OCI-LY7 (cell line): ENCODE measurements around the gene PPP3CB. TPM values are rescaled to one million over a fixed set of nuclear protein-coding genes. Genes with fewer than 3 reads are reported as not detected.
A peak's percentile ranks its signal among the peaks of the same experiment; 100 is the strongest.

Experiments
- BruUV-seq: library from RNA; stranded (reverse); fragments of 400-500 nt; replicated peaks from 2 replicates; lab custom pipeline; 2021; lab: Mats Ljungman, UMichigan
- CTCF ChIA-PET: fragments of 300-600 bp; sonication (Branson Sonifier 250); formaldehyde crosslinking; loops from one replicate; lab custom pipeline; 2022; ENCODE audit warnings: antibody characterized with exemption; ENCODE audit not compliant: unreplicated experiment; lab: Charles Lee
- POLR2A ChIA-PET: fragments of 300-600 bp; sonication (Branson Sonifier 250); formaldehyde crosslinking; loops from one replicate; lab custom pipeline; 2022; ENCODE audit warnings: antibody characterized with exemption; lab: Charles Lee
- DNase-seq: peaks from one replicate; pipeline ENCODE4 v3.0.0-alpha.2; 2015; ENCODE audit warnings: low spot score
- H2AFZ ChIP-seq: fragments of 200-600 bp; sonication (generic), shearing (Covaris generic); 2 replicates; pipeline ENCODE4 v1.6.1; 2014; ENCODE audit warnings: mild to moderate bottlenecking, antibody characterized with exemption, low read length, moderate library complexity
- H3K27ac ChIP-seq: fragments of 200-600 bp; sonication (generic); 2 replicates; pipeline ENCODE4 v1.5.1; 2014; ENCODE audit warnings: mixed run types, low read depth, mild to moderate bottlenecking, moderate library complexity, low read length, inconsistent platforms; ENCODE audit not compliant: poor library complexity, severe bottlenecking
- H3K36me3 ChIP-seq: fragments of 200-600 bp; sonication (generic); 2 replicates; pipeline ENCODE4 v1.6.1; 2014; ENCODE audit warnings: mild to moderate bottlenecking, antibody characterized with exemption, low read length, moderate library complexity, mixed read lengths; ENCODE audit not compliant: insufficient read depth
- H3K4me1 ChIP-seq: fragments of 200-600 bp; sonication (generic); 2 replicates; pipeline ENCODE4 v1.5.1; 2014; ENCODE audit warnings: mild to moderate bottlenecking, low read length; ENCODE audit not compliant: insufficient read depth, poor library complexity, severe bottlenecking
- H3K4me2 ChIP-seq: fragments of 200-600 bp; sonication (generic); 2 replicates; pipeline ENCODE4 v1.6.1; 2014; ENCODE audit warnings: mild to moderate bottlenecking, low read length
- H3K4me3 ChIP-seq: fragments of 200-600 bp; sonication (generic); 2 replicates; pipeline ENCODE4 v1.5.1; 2014; ENCODE audit warnings: mild to moderate bottlenecking, low read depth, low read length; ENCODE audit not compliant: poor library complexity, severe bottlenecking
- H3K79me2 ChIP-seq: fragments of 200-600 bp; sonication (generic); 2 replicates; pipeline ENCODE4 v1.6.1; 2016; ENCODE audit warnings: low read depth, mild to moderate bottlenecking, low read length, moderate library complexity, mixed read lengths; ENCODE audit not compliant: insufficient read depth
- H3K9me2 ChIP-seq: fragments of 200-600 bp; sonication (generic); 2 replicates; pipeline ENCODE4 v1.6.1; 2016; ENCODE audit warnings: mild to moderate bottlenecking, low read length, mixed read lengths; ENCODE audit not compliant: insufficient read depth
- H3K9me3 ChIP-seq: fragments of 200-600 bp; sonication (generic); 2 replicates; pipeline ENCODE4 v1.6.1; 2014; ENCODE audit warnings: mild to moderate bottlenecking, mixed run types, low read length, mixed read lengths
- H4K20me1 ChIP-seq: fragments of 200-600 bp; sonication (generic); 2 replicates; pipeline ENCODE4 v1.6.1; 2014; ENCODE audit warnings: mild to moderate bottlenecking, antibody characterized with exemption, low read length, moderate library complexity, mixed read lengths; ENCODE audit not compliant: insufficient read depth
- CTCF ChIP-seq: fragments of 200-600 bp; sonication (generic); conservative IDR thresholded peaks from 2 replicates; pipeline ENCODE4 v1.5.1; 2014; ENCODE audit warnings: mild to moderate bottlenecking, antibody characterized with exemption, low read length, moderate library complexity, mixed read lengths
- EZH2phosphoT487 ChIP-seq: fragments of 200-600 bp; sonication (generic); IDR thresholded peaks from 2 replicates; pipeline ENCODE4 v1.6.1; 2018; ENCODE audit warnings: low read depth, borderline replicate concordance, mild to moderate bottlenecking, mixed run types, antibody characterized with exemption, low read length, moderate library complexity, mixed read lengths
- intact Hi-C: fragments of 100-400 bp; cut with micrococcal nuclease; formaldehyde crosslinking; loops from one replicate; pipeline ENCODE4 v1.10.0; 2022; ENCODE audit not compliant: unreplicated experiment
- total RNA-seq, 2 experiments: library from RNA; depleted of rRNA in 1 of 2; stranded (reverse); fragments of >200 nt in 1 of 2; shearing (Covaris generic) in 1 of 2; gene quantifications; 2 replicates each; pipeline ENCODE4 v1.2.3, GENCODE V29; 2014 to 2022

Gene PPP3CB
- total RNA-seq, 2 experiments from 2014 or later, result 18.6 to 43.1 TPM

DNA sequence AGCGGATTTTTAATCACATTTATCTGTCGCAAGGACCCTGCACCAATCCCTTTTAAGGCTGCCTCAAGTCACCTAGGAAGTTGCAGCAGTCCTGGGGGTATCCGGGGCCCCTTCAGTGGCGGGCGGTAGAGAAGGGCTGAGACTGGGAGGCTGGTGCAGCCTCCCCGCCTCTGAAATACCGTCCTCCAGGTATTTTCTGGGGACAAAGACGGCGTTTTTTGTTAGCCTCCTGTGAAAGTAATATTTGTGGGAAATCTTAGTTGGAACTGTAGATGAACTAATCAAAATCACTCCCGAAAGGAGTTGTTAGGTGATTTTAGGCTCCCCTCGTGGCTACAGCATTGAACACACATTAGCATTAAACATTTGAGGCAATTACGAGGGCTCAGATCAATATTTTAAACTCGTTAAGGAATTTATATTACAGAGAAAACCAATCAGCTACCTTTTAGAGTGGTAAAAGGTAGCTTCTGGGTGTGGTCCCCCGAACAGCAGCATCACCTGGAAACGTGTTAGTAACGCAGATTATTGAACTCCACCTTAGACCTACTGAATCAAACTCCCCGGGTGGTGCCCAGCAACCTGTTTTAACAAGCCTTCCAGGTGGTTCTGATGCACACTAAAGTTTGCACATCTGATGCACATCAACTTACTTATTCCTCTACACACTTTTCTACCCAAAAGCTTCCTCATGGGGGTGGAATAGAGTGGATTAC is 81.4 kb downstream of the PPP3CB start:
- ChIA-PET POLR2A (interaction anchor here (0.6 kb wide), 1 partner anchor 168 kb away, joined by 3 read pairs; no protein-coding TSS in a partner anchor), CTCF (no interaction called here)
- H3K27ac ChIP-seq, result peak overlapping the region; percentile 32
- intact Hi-C loops, result no loop called here
- no peaks in the 10 kb centered on the region for H3K9me2 ChIP-seq
- peak overlapping the region; percentile 89 for H2AFZ ChIP-seq
- DNase-seq, result no peak
- peak overlapping the region; percentile 77 for H3K4me2 ChIP-seq
- H3K79me2 ChIP-seq, result peaks cover 40% of the 10 kb centered on the region
- H3K4me1 ChIP-seq, result peaks cover 18% of the 10 kb centered on the region
- TF ChIP-seq CTCF (peak; percentile 54; the same call in 1 of the 2 replicates), EZH2phosphoT487 (no peak)
- no peaks in the 10 kb centered on the region for H3K9me3 ChIP-seq
- H3K36me3 ChIP-seq, result peaks cover 4% of the 10 kb centered on the region; the same call in 1 of the 2 replicates
- TSS peak; percentile 81 for BruUV-seq
- peak overlapping the region; percentile 77 for H3K4me3 ChIP-seq
- H4K20me1 ChIP-seq, result no peaks in the 10 kb centered on the region

- intact Hi-C loops, result loop anchor here (2.0 kb wide), 2 partner anchors 81 to 161 kb away; partner anchors contain the start of gene MRPS16
- ChIA-PET CTCF (no interaction called here), POLR2A (interaction anchor here (0.6 kb wide), 1 partner anchor 167 kb away, joined by 3 read pairs; no protein-coding TSS in a partner anchor)
- Histone ChIP-seq H3K27ac (peak within 1 kb of the TSS; percentile 54), H3K9me3 (no peaks in the 10 kb centered on the region), H3K4me3 (peak within 1 kb of the TSS; percentile 77), H3K36me3 (peaks cover 4% of the 10 kb centered on the region; the same call in 1 of the 2 replicates), H3K9me2 (no peaks in the 10 kb centered on the region), H2AFZ (peak within 1 kb of the TSS; percentile 89), H4K20me1 (0 out of 2 replicates have a peak, but pooled peaks cover 3% of the 10 kb centered on the region), H3K79me2 (peaks cover 47% of the 10 kb centered on the region), H3K4me1 (peaks cover 18% of the 10 kb centered on the region), H3K4me2 (peak within 1 kb of the TSS; percentile 84)
- TSS peak; percentile 61 for BruUV-seq
- DNase-seq, result peak; percentile 92
- no peak for TF ChIP-seq EZH2phosphoT487
- no peak for TF ChIP-seq CTCF
Measured at GRCh38 chr10:73413528-73414229, 82.1 kb downstream of the PPP3CB start, which contains the start of gene ANXA7. Gene ANXA7, minus strand, starts transcription at chr10:73414058. Its CDS starts 13,202 bp downstream, at chr10:73400856.
